GM10266 (cell line): ENCODE results near the gene UBN1.

ENCODE experiments used
- DNase-seq: peaks from one replicate; pipeline ENCODE4 v3.0.0; 2012; ENCODE audit errors: extremely low spot score
- TF ChIP-seq, protein P1 (sequence below): IDR thresholded peaks from 2 replicates; pipeline ENCODE4 v1.5.1; 2012; ENCODE audit warnings: mild to moderate bottlenecking, low read depth; ENCODE audit not compliant: control insufficient read depth, insufficient read depth; ENCODE audit errors: missing control alignments

UBN1 gene

DNA sequence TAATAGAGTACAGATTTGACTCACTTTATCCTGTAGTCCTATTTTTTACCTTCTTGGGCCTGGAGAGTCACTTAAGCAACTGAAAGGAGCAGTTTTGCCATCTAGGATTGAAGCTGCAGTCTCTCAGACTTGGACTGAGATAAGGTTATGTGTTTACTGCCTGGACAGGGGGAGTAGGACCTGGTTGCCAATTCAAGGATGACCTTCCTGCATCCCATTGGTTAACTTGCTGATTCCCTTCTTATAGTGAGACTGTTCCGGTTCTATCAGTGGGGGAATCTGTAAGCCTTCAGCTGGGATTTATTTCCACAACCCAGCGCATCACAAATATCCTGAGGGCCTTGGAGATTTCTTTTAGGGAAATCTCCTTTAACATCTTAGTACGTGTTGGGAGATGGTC is 2.9 kb downstream of the UBN1 start:
- no peak for DNase-seq
- TF ChIP-seq, protein P1, sequence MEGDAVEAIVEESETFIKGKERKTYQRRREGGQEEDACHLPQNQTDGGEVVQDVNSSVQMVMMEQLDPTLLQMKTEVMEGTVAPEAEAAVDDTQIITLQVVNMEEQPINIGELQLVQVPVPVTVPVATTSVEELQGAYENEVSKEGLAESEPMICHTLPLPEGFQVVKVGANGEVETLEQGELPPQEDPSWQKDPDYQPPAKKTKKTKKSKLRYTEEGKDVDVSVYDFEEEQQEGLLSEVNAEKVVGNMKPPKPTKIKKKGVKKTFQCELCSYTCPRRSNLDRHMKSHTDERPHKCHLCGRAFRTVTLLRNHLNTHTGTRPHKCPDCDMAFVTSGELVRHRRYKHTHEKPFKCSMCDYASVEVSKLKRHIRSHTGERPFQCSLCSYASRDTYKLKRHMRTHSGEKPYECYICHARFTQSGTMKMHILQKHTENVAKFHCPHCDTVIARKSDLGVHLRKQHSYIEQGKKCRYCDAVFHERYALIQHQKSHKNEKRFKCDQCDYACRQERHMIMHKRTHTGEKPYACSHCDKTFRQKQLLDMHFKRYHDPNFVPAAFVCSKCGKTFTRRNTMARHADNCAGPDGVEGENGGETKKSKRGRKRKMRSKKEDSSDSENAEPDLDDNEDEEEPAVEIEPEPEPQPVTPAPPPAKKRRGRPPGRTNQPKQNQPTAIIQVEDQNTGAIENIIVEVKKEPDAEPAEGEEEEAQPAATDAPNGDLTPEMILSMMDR, result no peak

DNA sequence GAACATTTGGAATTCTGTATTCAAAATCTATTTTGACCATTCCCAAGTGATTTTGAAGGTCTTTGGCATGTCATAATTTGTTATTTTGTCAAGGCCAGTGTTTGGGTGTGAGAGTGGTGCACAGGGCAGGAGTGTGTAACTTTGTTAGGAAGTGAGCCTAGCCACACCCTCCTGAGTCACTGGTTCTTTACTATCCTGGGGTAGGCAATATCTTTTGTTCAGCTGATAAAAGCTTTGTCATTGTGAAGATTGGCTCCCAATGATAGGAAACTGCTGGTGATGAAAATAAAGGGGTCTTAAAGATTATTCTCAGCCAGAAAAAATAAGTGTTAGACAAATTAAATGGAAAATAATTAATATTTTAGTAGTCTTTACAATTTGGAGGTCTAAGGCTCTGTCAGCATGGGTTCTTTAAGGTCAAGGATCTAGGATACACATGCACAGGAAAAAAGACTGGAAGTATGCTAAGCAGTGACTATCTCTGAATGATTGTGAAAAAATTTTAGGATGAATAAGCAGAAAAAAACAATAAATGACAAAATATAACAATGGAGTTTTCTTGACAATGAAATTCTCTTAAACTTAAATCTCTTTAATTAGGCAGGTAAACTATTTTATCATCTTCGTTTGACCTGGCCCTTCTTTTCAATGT is 5.1 kb downstream of the UBN1 start:
- DNase-seq, result no peak

DNA sequence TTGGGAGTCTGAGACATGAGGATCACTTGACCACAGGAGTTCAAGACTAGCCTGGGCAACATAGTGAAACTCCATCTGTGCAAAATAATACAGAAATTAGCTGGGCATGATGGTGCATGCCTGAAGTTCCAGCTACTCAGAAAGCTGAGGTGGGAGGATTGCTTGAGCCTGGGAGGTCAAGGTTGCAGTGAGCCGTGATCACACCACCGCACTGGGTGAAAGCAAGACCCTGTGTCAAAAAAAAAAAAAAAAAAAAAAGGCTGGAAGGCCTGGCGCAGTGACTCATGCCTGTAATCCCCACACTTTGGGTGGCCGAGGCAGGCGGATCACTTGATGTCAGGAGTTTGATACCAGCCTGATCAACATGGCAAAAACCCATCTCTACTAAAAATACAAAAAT is 8.1 kb downstream of the UBN1 start:
- TF ChIP-seq, protein P1, result no peak
- no peak for DNase-seq

More for the DNA sequence above, 5.1 kb downstream of the UBN1 start:
- TF ChIP-seq, protein P1, result no peak

DNA sequence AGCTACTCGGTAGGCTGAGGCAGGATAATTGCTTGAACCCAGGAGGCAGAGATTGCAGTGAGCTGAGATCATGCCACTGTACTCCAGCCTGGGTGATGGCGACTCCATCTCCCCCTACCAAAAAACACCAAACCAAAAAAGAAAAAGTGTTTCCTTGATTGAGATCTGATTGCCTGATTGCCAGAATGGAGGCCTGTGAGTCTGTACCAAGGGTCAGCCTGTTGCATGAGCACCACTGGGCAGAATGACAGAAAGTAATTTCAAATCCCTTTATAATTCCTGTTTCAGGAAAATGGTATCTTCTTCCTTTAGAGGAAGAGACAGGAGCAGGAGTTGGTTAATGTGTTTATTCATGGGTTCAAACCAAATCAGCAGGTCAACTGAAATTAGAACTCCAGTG is 8.5 kb downstream of the UBN1 start:
- DNase-seq, result no peak
- TF ChIP-seq, protein P1, result no peak

DNA sequence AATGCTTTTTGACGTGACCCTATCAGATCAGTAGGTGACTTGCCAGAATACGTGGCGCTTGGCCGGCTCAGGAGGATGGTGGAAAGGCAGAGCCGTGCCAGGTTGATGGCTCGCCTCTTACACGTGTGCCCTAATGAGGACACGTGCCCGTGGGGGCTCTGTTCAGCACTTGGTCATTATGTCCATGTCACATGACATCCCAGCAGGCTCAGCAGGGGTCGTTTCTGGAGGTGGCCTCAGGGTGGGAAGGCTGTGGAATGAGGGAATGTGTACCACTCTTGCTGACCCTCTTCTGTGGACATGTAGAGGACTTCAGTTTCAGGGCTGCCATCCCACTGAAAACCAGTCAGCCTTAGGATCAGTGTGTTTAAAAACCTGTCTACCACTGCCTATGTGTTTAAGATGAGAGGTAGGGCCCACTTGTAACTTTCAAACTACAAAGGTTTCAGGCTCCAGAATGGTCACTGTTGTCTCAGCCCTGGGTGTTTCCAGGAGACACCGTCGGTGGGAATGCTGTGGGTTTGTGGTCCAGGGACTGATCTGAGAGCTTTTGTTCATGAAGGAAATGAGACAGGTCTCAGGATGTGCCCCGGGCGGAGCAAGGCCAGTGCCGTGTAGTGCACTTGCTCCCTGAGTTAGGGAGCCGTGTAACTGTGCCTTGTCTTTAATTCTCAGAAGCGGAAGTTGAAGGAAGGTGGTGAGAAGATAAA is 12.1 kb downstream of the UBN1 start:
- no peak for DNase-seq
- TF ChIP-seq, protein P1, result no peak

DNA sequence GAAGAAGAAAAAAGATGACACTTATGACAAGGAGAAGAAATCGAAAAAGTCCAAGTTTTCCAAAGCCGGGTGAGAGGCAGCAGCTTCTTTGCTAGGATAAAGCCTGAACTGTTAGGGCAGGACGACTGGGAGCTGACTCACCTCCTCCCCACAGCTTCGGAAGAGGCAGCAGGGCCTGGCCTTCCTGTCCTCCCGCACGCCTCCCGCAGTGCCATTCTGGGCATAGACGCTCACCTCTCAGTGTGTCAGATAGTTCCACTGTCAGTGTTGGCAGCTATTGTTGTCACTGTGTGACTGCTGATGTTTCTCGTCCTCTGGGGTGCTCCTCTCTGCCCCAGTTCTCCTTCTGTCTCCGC is 12.6 kb downstream of the UBN1 start:
- no peak for DNase-seq
- TF ChIP-seq, protein P1, result no peak

DNA sequence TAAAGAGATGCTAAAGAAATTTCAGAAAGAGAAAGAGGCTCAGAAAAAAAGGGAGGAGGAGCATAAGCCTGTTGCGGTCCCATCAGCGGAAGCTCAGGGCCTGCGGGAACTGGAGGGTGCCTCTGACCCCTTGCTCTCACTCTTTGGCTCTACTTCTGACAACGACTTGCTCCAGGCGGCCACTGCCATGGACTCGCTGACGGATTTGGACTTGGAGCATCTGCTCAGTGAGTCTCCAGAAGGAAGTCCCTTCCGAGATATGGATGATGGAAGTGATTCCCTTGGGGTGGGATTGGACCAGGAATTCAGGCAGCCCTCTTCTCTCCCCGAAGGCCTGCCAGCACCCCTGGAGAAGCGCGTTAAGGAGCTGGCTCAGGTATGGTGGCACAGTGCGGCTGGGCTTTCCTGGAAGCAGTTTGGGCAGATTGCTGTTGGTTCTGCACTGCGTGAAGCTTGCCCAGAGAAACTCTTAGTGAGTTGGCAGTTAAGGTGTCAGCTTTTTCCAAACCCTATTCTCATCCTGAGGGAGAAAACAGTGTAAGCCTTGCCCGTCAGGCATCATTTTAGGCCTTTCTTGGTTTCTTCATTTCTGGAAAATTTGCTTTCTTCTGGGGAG is 13.6 kb downstream of the UBN1 start:
- DNase-seq, result no peak
- TF ChIP-seq, protein P1, result no peak
